ENCODE data around the gene WDFY3. TPM values are rescaled to one million over a fixed set of nuclear protein-coding genes. Genes with fewer than 3 reads are reported as not detected.
A peak's percentile ranks its signal among the peaks of the same experiment; 100 is the strongest.

Gene WDFY3
- total RNA-seq, 1 donor: 91.9 TPM

- TF ChIP-seq CTCF (IDR thresholded peaks at IDR 0.05; ENCODE audit: extremely low read depth, low read depth, low read length): no peak
- Histone ChIP-seq H2AFZ (ENCODE audit: low read length) (no peak overlapping the region), H3K4me2 (ENCODE audit: insufficient read depth, low read length) (no peak overlapping the region), H3K79me2 (ENCODE audit: insufficient read depth, low read length) (peaks cover 95% of the 10 kb centered on the region), H3K4me3 (ENCODE audit: insufficient read depth, low read length) (no peak overlapping the region), H3K9me3 (ENCODE audit: low read depth, low read length) (no peaks in the 10 kb centered on the region), H3K27me3 (ENCODE audit: insufficient read depth, low read length) (no peaks in the 10 kb centered on the region), H3K36me3 (ENCODE audit: insufficient read depth, low read length) (no peaks in the 10 kb centered on the region), H4K20me1 (ENCODE audit: insufficient read depth, low read length) (peaks cover 46% of the 10 kb centered on the region), H3K27ac (ENCODE audit: low read depth, low read length) (peak overlapping the region; percentile 17), H3K4me1 (ENCODE audit: insufficient read depth, low read length) (peaks cover 12% of the 10 kb centered on the region)
- no peak for DNase-seq (ENCODE audit: insufficient read length, low spot score, missing footprints)
These were observed 18.4 kb downstream of the WDFY3 start for GRCh38 chr4:84948056-84948455.

GRCh38 chr4:84944947-84945346 is 21.5 kb downstream of the WDFY3 start:
- DNase-seq (ENCODE audit: insufficient read length, low spot score, missing footprints): no peak

DNA sequence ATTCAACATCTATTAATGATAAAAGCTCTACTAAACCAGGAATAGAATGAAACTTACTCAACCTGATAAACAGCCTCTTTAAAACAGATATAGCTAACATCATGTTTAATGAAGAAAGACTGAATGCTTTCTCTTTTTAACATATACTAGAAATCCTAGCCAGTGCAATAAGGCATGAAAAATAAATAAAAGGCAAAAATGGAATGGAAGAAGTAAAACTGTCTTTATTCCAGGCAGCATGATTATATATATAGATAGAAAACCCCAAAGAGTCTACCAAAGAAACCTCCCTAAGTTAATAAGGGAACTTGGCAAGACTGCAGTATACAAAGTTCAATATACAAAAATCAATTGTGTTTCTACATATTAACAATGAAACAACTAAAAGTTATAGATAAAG is 25.5 kb downstream of the WDFY3 start:
- Histone ChIP-seq H3K27ac (ENCODE audit: low read depth, low read length) (no peak overlapping the region), H2AFZ (ENCODE audit: low read length) (no peak overlapping the region), H3K27me3 (ENCODE audit: insufficient read depth, low read length) (no peaks in the 10 kb centered on the region), H3K4me3 (ENCODE audit: insufficient read depth, low read length) (no peak overlapping the region), H3K9me3 (ENCODE audit: low read depth, low read length) (no peaks in the 10 kb centered on the region), H4K20me1 (ENCODE audit: insufficient read depth, low read length) (peaks cover 11% of the 10 kb centered on the region), H3K4me1 (ENCODE audit: insufficient read depth, low read length) (peaks cover 23% of the 10 kb centered on the region), H3K36me3 (ENCODE audit: insufficient read depth, low read length) (peaks cover 4% of the 10 kb centered on the region), H3K79me2 (ENCODE audit: insufficient read depth, low read length) (peaks cover 93% of the 10 kb centered on the region), H3K4me2 (ENCODE audit: insufficient read depth, low read length) (no peak overlapping the region)
- no peak for DNase-seq (ENCODE audit: insufficient read length, low spot score, missing footprints)
- no peak for TF ChIP-seq CTCF (IDR thresholded peaks at IDR 0.05; ENCODE audit: extremely low read depth, low read depth, low read length)

More at GRCh38 chr4:84944947-84945346, 21.5 kb downstream of the WDFY3 start:
- no peak overlapping the region for H3K4me2 ChIP-seq (ENCODE audit: insufficient read depth, low read length)
- peaks cover 96% of the 10 kb centered on the region for H3K79me2 ChIP-seq (ENCODE audit: insufficient read depth, low read length)
- no peak overlapping the region for H3K27ac ChIP-seq (ENCODE audit: low read depth, low read length)
- H3K4me3 ChIP-seq (ENCODE audit: insufficient read depth, low read length): no peak overlapping the region
- no peak overlapping the region for H2AFZ ChIP-seq (ENCODE audit: low read length)
- H4K20me1 ChIP-seq (ENCODE audit: insufficient read depth, low read length): peaks cover 26% of the 10 kb centered on the region
- no peaks in the 10 kb centered on the region for H3K27me3 ChIP-seq (ENCODE audit: insufficient read depth, low read length)
- H3K9me3 ChIP-seq (ENCODE audit: low read depth, low read length): no peaks in the 10 kb centered on the region
- H3K36me3 ChIP-seq (ENCODE audit: insufficient read depth, low read length): peaks cover 4% of the 10 kb centered on the region
- peaks cover 5% of the 10 kb centered on the region for H3K4me1 ChIP-seq (ENCODE audit: insufficient read depth, low read length)
- no peak for TF ChIP-seq CTCF (IDR thresholded peaks at IDR 0.05; ENCODE audit: extremely low read depth, low read depth, low read length)

- Histone ChIP-seq H3K9me3 (ENCODE audit: low read depth, low read length) (no peaks in the 10 kb centered on the region), H3K27me3 (ENCODE audit: insufficient read depth, low read length) (no peaks in the 10 kb centered on the region), H3K4me1 (ENCODE audit: insufficient read depth, low read length) (peaks cover 18% of the 10 kb centered on the region), H3K36me3 (ENCODE audit: insufficient read depth, low read length) (peaks cover 4% of the 10 kb centered on the region), H4K20me1 (ENCODE audit: insufficient read depth, low read length) (no peaks in the 10 kb centered on the region), H3K27ac (ENCODE audit: low read depth, low read length) (peak overlapping the region; percentile 66), H3K79me2 (ENCODE audit: insufficient read depth, low read length) (peaks cover 94% of the 10 kb centered on the region), H3K4me3 (ENCODE audit: insufficient read depth, low read length) (no peak overlapping the region), H3K4me2 (ENCODE audit: insufficient read depth, low read length) (peak overlapping the region; percentile 72), H2AFZ (ENCODE audit: low read length) (no peak overlapping the region)
- TF ChIP-seq CTCF (IDR thresholded peaks at IDR 0.05; ENCODE audit: extremely low read depth, low read depth, low read length): no peak
- DNase-seq (ENCODE audit: insufficient read length, low spot score, missing footprints): no peak
These were observed 27.4 kb downstream of the WDFY3 start for GRCh38 chr4:84939113-84939512.

All from osteoblast (primary cell).